HG03571 (cell line): ENCODE data around the gene ATP9A.
"Not testable (repeated sequence)": the region's sequence is repeated elsewhere in the genome, so short reads cannot be mapped to it uniquely, and the experiment has no call there.

ENCODE experiments used
- ATAC-seq: cut with Tn5 transposase; IDR thresholded peaks from one replicate; pipeline ENCODE4 v1.9.1; 2021; ENCODE audit not compliant: unreplicated experiment

Gene ATP9A

GRCh38 chr20:51767867-51768758 is at the start of gene ATP9A:
Gene ATP9A, minus strand, starts transcription at chr20:51768390. Its CDS starts 21 bp downstream, at chr20:51768369.
- no peak for ATAC-seq

GRCh38 chr20:51816856-51817255 is 48.7 kb upstream of the ATP9A start:
- not testable (repeated sequence) for ATAC-seq

GRCh38 chr20:51815383-51816076 is 47.3 kb upstream of the ATP9A start:
- no peak for ATAC-seq

GRCh38 chr20:51812861-51813260 is 44.7 kb upstream of the ATP9A start:
- ATAC-seq = no peak

GRCh38 chr20:51811514-51812128 is 43.4 kb upstream of the ATP9A start:
- ATAC-seq = no peak

GRCh38 chr20:51811042-51811355 is 42.8 kb upstream of the ATP9A start:
- ATAC-seq = no peak

GRCh38 chr20:51810155-51811041 is 42.2 kb upstream of the ATP9A start:
- no peak for ATAC-seq

GRCh38 chr20:51807720-51808250 is 39.6 kb upstream of the ATP9A start:
- no peak for ATAC-seq

- ATAC-seq = no peak
Observed at GRCh38 chr20:51804754-51805153, 36.6 kb upstream of the ATP9A start.

GRCh38 chr20:51803148-51803854 is 35.1 kb upstream of the ATP9A start:
- ATAC-seq = no peak

GRCh38 chr20:51802170-51802751 is 34.1 kb upstream of the ATP9A start, which contains the start of gene SALL4:
Gene SALL4, minus strand, starts transcription at chr20:51802521. Its CDS starts 113 bp downstream, at chr20:51802408.
- no peak for ATAC-seq

- ATAC-seq = no peak
Observed at GRCh38 chr20:51801823-51802123, 33.6 kb upstream of the ATP9A start.

GRCh38 chr20:51801122-51801822 is 33.1 kb upstream of the ATP9A start:
- no peak for ATAC-seq

GRCh38 chr20:51800872-51801121 is 32.6 kb upstream of the ATP9A start:
- ATAC-seq = no peak

GRCh38 chr20:51800060-51800871 is 32.1 kb upstream of the ATP9A start:
- ATAC-seq = no peak

- no peak for ATAC-seq
Observed at GRCh38 chr20:51799401-51799860, 31.2 kb upstream of the ATP9A start.

GRCh38 chr20:51797357-51798025 is 29.3 kb upstream of the ATP9A start:
- no peak for ATAC-seq

GRCh38 chr20:51796340-51796739 is 28.1 kb upstream of the ATP9A start:
- ATAC-seq = no peak
